K562 (cell line): ENCODE data around the gene CABP7. TPM values are rescaled to one million over a fixed set of nuclear protein-coding genes. Genes with fewer than 3 reads are reported as not detected.

Experiments
- ATAC-seq: fragments of 200-7000 bp; cut with Tn5 transposase; 3 replicates; pipeline ENCODE4 v1.9.1; 2020; ENCODE audit warnings: moderate library complexity
- BruUV-seq: library from RNA; stranded (reverse); fragments of 400-500 nt; replicated peaks from 2 replicates; lab custom pipeline; 2021; lab: Mats Ljungman, UMichigan
- CTCF ChIA-PET: fragments of 300-600 bp; formaldehyde crosslinking; extraction: SDS; loops from one replicate; lab custom pipeline; 2021; ENCODE audit warnings: low intra/inter-chr PET ratio; lab: Yijun Ruan, JAX
- POLR2A ChIA-PET: fragments of 300-600, 350-650 bp; sonication (Branson Sonifier 250); formaldehyde crosslinking; extraction: SDS; loops from one replicate; lab custom pipeline; 2021; ENCODE audit warnings: antibody characterized with exemption, inconsistent platforms; lab: Yijun Ruan, JAX
- DNase-seq, 4 experiments: peaks; one replicate each; pipeline versions ENCODE4 v3.0.0 to v3.0.0-alpha.2; 2011 to 2018; ENCODE audit warnings: low spot score in 3 of 4, mixed read lengths in 3 of 4; ENCODE audit errors: extremely low read depth in 1 of 4
- FAIRE-seq: peaks from 2 replicates; lab custom pipeline; 2011; peaks lifted over from hg19 to GRCh38; lab: Jason Lieb, UNC
- H2AFZ ChIP-seq: 2 replicates; pipeline ENCODE4 v1.6.0; 2011; ENCODE audit warnings: low read depth, low read length, control low read depth, inconsistent platforms
- H3K27ac ChIP-seq: fragments of 200-600 bp; 3 replicates; pipeline ENCODE4 v1.8.0; 2011; ENCODE audit warnings: low read depth, mild to moderate bottlenecking, control low read depth, inconsistent platforms, low read length, moderate library complexity, mixed read lengths; ENCODE audit errors: extremely low read depth
- H3K27me3 ChIP-seq, 2 experiments: fragments of 300-600 bp in 1 of 2; 2 replicates in 1 of 2; 3 replicates in 1 of 2; pipeline versions ENCODE4 v1.6.0 to v1.8.0; 2011; ENCODE audit warnings: inconsistent platforms in 2 of 2, low read length in 2 of 2, mild to moderate bottlenecking in 1 of 2, mixed read lengths in 1 of 2, moderate library complexity in 1 of 2; ENCODE audit not compliant: control insufficient read depth in 2 of 2, insufficient read depth in 2 of 2
- H3K36me3 ChIP-seq: fragments of 300-600 bp; 3 replicates; pipeline ENCODE4 v1.8.0; 2011; ENCODE audit warnings: mild to moderate bottlenecking, low read length, inconsistent platforms; ENCODE audit not compliant: control insufficient read depth, insufficient read depth
- H3K4me1 ChIP-seq, 2 experiments: fragments of 200-600 bp in 1 of 2; replicated peaks in 1 of 2; 2 replicates in 1 of 2; 3 replicates in 1 of 2; pipeline versions ENCODE4 v1.5.1 to v1.8.0; 2011; ENCODE audit warnings: inconsistent platforms in 2 of 2, low read length in 2 of 2, mild to moderate bottlenecking in 1 of 2, mixed read lengths in 1 of 2, moderate library complexity in 1 of 2; ENCODE audit not compliant: control insufficient read depth in 2 of 2, insufficient read depth in 2 of 2
- H3K4me2 ChIP-seq: 2 replicates; pipeline ENCODE4 v1.6.1; 2011; ENCODE audit warnings: low read length, control low read depth, inconsistent platforms, mixed read lengths; ENCODE audit not compliant: insufficient read depth
- H3K4me3 ChIP-seq: fragments of 200-600 bp; sonication (generic), shearing (Covaris generic); 2 replicates; pipeline ENCODE4 v1.5.1; 2016; ENCODE audit warnings: control low read depth, inconsistent platforms
- H3K79me2 ChIP-seq: fragments of 200-600 bp; 3 replicates; pipeline ENCODE4 v1.8.0; 2011; ENCODE audit warnings: low read length, inconsistent platforms; ENCODE audit not compliant: control insufficient read depth, insufficient read depth
- H3K9ac ChIP-seq, 2 experiments: 2 replicates each; pipeline versions ENCODE4 v1.6.0 to v1.6.1; 2011; ENCODE audit warnings: low read depth in 2 of 2, low read length in 2 of 2, control low read depth in 1 of 2, inconsistent platforms in 1 of 2, mild to moderate bottlenecking in 1 of 2, mixed read lengths in 1 of 2; ENCODE audit not compliant: insufficient read depth in 1 of 2
- H3K9me1 ChIP-seq: one replicate; pipeline ENCODE4 v1.6.0; 2011; ENCODE audit warnings: inconsistent platforms, mild to moderate bottlenecking, low read length, moderate library complexity; ENCODE audit not compliant: control insufficient read depth, insufficient read depth
- H3K9me3 ChIP-seq: replicated peaks from 2 replicates; pipeline ENCODE4 v1.5.1; 2011; ENCODE audit warnings: low read depth, low read length, inconsistent platforms; ENCODE audit not compliant: control insufficient read depth, insufficient read depth
- H4K20me1 ChIP-seq: replicated peaks from 2 replicates; pipeline ENCODE4 v1.6.1; 2011; ENCODE audit warnings: low read length, inconsistent platforms, mixed read lengths; ENCODE audit not compliant: control insufficient read depth, insufficient read depth
- KLF16 ChIP-seq: IDR thresholded peaks from 2 replicates; pipeline ENCODE4 v1.6.1; 2016; ENCODE audit warnings: antibody characterized with exemption
- ZNF134 ChIP-seq: fragments of 250-450 bp; sonication (Bioruptor Pico); conservative IDR thresholded peaks from 2 replicates; pipeline ENCODE4 v1.4.0; 2020
- WGBS: fragments of 100-300 bp; shearing (Covaris generic); methylation state at CpG from one replicate; pipeline ENCODE4 v1.1.6; 2016; ENCODE audit warnings: low coverage, mixed read lengths; ENCODE audit not compliant: insufficient coverage; ENCODE audit errors: missing lambda C conversion rate; 5-methylcytosine and 5-hydroxymethylcytosine counted together
- in situ Hi-C: fragments of 300-500 bp; cut with MboI; formaldehyde crosslinking; loops from 4 replicates; pipeline ENCODE4 v1.15.0; 2018; ENCODE audit warnings: inconsistent platforms, mixed read lengths
- intact Hi-C: fragments of 100-400 bp; cut with micrococcal nuclease; formaldehyde crosslinking; loops from 2 replicates; pipeline ENCODE4 v1.14.2; 2022
- polyA plus RNA-seq, 8 experiments: library from polyadenylated mRNA; depleted of rRNA in 4 of 8; stranded (reverse) in 5 of 8; unstranded in 3 of 8; fragments of >200 nt; fragmentation: Nextera tagmentation in 2 of 8; fragmentation: Illumina TruSeq in 1 of 8; extraction: Ambion mirVana in 2 of 8; extraction: Trizol in 1 of 8; gene quantifications; 2 replicates each; pipeline versions ENCODE4 v1.2.1 to v1.2.3, GENCODE V29; 2011 to 2014; ENCODE audit warnings: inconsistent platforms in 1 of 8, missing spikeins in 1 of 8
- total RNA-seq, 7 experiments: library from RNA; depleted of rRNA in 6 of 7; stranded (reverse); fragments of >200 nt in 6 of 7; fragmentation: Illumina TruSeq in 2 of 7; extraction: Trizol in 2 of 7; gene quantifications; 2 replicates each; pipeline versions ENCODE4 v1.2.1 to v1.2.3, GENCODE V29; 2011 to 2021; ENCODE audit warnings: low replicate concordance in 1 of 7
- TF ChIP-seq, protein P1 (sequence below): fragments of 450-650 bp; IDR thresholded peaks from 2 replicates; pipeline ENCODE4 v1.6.1; 2016; ENCODE audit warnings: mild to moderate bottlenecking, moderate library complexity

CABP7 gene
- total and polyA plus RNA-seq, 9 of the 15 experiments (the other 6 are each of a cell fraction or from before 2014, with no cell fraction given): not detected

- DNase-seq (no peak), FAIRE-seq (no peak), ATAC-seq (no peak)
- TF ChIP-seq ZNF134 (CRISPR knock-in tag) (no peak), KLF16 (no peak)
- TF ChIP-seq, protein P1, sequence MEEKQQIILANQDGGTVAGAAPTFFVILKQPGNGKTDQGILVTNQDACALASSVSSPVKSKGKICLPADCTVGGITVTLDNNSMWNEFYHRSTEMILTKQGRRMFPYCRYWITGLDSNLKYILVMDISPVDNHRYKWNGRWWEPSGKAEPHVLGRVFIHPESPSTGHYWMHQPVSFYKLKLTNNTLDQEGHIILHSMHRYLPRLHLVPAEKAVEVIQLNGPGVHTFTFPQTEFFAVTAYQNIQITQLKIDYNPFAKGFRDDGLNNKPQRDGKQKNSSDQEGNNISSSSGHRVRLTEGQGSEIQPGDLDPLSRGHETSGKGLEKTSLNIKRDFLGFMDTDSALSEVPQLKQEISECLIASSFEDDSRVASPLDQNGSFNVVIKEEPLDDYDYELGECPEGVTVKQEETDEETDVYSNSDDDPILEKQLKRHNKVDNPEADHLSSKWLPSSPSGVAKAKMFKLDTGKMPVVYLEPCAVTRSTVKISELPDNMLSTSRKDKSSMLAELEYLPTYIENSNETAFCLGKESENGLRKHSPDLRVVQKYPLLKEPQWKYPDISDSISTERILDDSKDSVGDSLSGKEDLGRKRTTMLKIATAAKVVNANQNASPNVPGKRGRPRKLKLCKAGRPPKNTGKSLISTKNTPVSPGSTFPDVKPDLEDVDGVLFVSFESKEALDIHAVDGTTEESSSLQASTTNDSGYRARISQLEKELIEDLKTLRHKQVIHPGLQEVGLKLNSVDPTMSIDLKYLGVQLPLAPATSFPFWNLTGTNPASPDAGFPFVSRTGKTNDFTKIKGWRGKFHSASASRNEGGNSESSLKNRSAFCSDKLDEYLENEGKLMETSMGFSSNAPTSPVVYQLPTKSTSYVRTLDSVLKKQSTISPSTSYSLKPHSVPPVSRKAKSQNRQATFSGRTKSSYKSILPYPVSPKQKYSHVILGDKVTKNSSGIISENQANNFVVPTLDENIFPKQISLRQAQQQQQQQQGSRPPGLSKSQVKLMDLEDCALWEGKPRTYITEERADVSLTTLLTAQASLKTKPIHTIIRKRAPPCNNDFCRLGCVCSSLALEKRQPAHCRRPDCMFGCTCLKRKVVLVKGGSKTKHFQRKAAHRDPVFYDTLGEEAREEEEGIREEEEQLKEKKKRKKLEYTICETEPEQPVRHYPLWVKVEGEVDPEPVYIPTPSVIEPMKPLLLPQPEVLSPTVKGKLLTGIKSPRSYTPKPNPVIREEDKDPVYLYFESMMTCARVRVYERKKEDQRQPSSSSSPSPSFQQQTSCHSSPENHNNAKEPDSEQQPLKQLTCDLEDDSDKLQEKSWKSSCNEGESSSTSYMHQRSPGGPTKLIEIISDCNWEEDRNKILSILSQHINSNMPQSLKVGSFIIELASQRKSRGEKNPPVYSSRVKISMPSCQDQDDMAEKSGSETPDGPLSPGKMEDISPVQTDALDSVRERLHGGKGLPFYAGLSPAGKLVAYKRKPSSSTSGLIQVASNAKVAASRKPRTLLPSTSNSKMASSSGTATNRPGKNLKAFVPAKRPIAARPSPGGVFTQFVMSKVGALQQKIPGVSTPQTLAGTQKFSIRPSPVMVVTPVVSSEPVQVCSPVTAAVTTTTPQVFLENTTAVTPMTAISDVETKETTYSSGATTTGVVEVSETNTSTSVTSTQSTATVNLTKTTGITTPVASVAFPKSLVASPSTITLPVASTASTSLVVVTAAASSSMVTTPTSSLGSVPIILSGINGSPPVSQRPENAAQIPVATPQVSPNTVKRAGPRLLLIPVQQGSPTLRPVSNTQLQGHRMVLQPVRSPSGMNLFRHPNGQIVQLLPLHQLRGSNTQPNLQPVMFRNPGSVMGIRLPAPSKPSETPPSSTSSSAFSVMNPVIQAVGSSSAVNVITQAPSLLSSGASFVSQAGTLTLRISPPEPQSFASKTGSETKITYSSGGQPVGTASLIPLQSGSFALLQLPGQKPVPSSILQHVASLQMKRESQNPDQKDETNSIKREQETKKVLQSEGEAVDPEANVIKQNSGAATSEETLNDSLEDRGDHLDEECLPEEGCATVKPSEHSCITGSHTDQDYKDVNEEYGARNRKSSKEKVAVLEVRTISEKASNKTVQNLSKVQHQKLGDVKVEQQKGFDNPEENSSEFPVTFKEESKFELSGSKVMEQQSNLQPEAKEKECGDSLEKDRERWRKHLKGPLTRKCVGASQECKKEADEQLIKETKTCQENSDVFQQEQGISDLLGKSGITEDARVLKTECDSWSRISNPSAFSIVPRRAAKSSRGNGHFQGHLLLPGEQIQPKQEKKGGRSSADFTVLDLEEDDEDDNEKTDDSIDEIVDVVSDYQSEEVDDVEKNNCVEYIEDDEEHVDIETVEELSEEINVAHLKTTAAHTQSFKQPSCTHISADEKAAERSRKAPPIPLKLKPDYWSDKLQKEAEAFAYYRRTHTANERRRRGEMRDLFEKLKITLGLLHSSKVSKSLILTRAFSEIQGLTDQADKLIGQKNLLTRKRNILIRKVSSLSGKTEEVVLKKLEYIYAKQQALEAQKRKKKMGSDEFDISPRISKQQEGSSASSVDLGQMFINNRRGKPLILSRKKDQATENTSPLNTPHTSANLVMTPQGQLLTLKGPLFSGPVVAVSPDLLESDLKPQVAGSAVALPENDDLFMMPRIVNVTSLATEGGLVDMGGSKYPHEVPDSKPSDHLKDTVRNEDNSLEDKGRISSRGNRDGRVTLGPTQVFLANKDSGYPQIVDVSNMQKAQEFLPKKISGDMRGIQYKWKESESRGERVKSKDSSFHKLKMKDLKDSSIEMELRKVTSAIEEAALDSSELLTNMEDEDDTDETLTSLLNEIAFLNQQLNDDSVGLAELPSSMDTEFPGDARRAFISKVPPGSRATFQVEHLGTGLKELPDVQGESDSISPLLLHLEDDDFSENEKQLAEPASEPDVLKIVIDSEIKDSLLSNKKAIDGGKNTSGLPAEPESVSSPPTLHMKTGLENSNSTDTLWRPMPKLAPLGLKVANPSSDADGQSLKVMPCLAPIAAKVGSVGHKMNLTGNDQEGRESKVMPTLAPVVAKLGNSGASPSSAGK: no peak
- Histone ChIP-seq H3K4me2 (no peak overlapping the region), H3K36me3 (peaks cover 57% of the 10 kb centered on the region), H3K79me2 (no peaks in the 10 kb centered on the region), H2AFZ (no peak overlapping the region), H3K9ac (no peak overlapping the region), H3K4me3 (no peak overlapping the region), H3K4me1 (no peaks in the 10 kb centered on the region), H3K9me1 (no peaks in the 10 kb centered on the region), H3K27me3 (no peaks in the 10 kb centered on the region), H4K20me1 (no peaks in the 10 kb centered on the region), H3K9me3 (no peaks in the 10 kb centered on the region), H3K27ac (no peak overlapping the region)
- no TSS peak for BruUV-seq
- intact Hi-C loops: no loop called here
- in situ Hi-C loops: loop anchor here (25.0 kb wide), 1 partner anchor 404 kb away; the partner anchor contains the start of gene HORMAD2
- POLR2A ChIA-PET: no interaction called here
- CTCF ChIA-PET: no interaction called here
- WGBS: 83% methylated on average over 4 of the region's 4 CpGs
Measured at GRCh38 chr22:29683536-29683935, 36.3 kb upstream of the CABP7 start.
